OCI-LY3 (cell line): Measurements from ENCODE around the gene AKAP3.

Experiments used
- CTCF ChIP-seq: fragments of 200-600, 300-600 bp; sonication (generic); IDR thresholded peaks from 2 replicates; pipeline ENCODE4 v1.5.1; 2014; ENCODE audit warnings: antibody characterized with exemption, low read length, low read depth
- EZH2phosphoT487 ChIP-seq: fragments of 200-600 bp; shearing (Covaris generic); IDR thresholded peaks from 2 replicates; pipeline ENCODE4 v1.6.1; 2018; ENCODE audit warnings: antibody characterized with exemption, mixed run types, low read depth

GRCh38 chr12:4615667-4616066, 33.2 kb downstream of the AKAP3 start:
- TF ChIP-seq CTCF (no peak), EZH2phosphoT487 (no peak)
